ENCODE results near the gene UGT1A8.
"Not testable (repeated sequence)": the region's sequence is repeated elsewhere in the genome, so short reads cannot be mapped to it uniquely, and the experiment has no call there.

UGT1A8 gene

GRCh38 chr2:233654501-233654900 lies 37.1 kb downstream of the UGT1A8 start:
- no peaks in the 10 kb centered on the region for H4K20me1 ChIP-seq (ENCODE audit: low read depth, low read length)
- no peaks in the 10 kb centered on the region for H3K27me3 ChIP-seq (ENCODE audit: low read length)
- no peak overlapping the region for H3K9ac ChIP-seq (ENCODE audit: low read length)
- no peak overlapping the region for H3K4me2 ChIP-seq (ENCODE audit: low read depth, low read length, poor library complexity, severe bottlenecking)
- H3K79me2 ChIP-seq (ENCODE audit: insufficient read depth, low read length) = no peaks in the 10 kb centered on the region
- no peaks in the 10 kb centered on the region for H3K9me3 ChIP-seq (ENCODE audit: insufficient read depth, low read length)
- no peaks in the 10 kb centered on the region for H3F3A ChIP-seq (ENCODE audit: insufficient read depth)
- no peak overlapping the region for H3K27ac ChIP-seq (ENCODE audit: low read depth, low read length)
- H3K36me3 ChIP-seq (ENCODE audit: low read length) = no peaks in the 10 kb centered on the region; the same call in 1 of the 2 replicates
- H2AFZ ChIP-seq (ENCODE audit: low read depth, low read length, severe bottlenecking) = no peak overlapping the region
- no peak overlapping the region for H3K4me3 ChIP-seq (ENCODE audit: insufficient read depth, low read length, poor library complexity, severe bottlenecking)
- TF ChIP-seq CTCF (IDR thresholded peaks at IDR 0.05; ENCODE audit: insufficient read depth, low read length, poor library complexity, severe bottlenecking) (no peak), EZH2phosphoT487 (conservative IDR thresholded peaks at IDR 0.05; ENCODE audit: low read length) (no peak)
- no peaks in the 10 kb centered on the region for H3K9me2 ChIP-seq (replicated peaks; ENCODE audit: insufficient read depth, low read length)

DNA sequence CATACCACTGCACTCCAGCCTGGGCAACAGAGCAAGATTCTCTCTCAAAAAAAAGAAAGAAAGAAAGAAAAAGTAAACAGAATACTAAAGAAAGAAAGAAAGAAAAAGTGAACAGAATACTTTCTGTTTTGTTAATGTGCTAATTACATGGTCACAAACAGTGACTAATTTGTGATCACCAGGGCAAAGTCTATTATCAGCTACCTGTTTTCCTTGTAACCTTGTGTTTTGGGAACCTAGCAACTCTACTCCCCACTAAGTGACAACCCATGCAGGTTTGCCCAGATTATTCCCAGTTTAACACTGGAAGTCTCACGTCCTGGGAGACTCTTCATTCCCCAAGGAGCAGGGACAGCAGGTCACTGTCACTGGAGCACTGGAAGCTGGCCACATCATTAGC lies 37.6 kb downstream of the UGT1A8 start:
- H4K20me1 ChIP-seq (ENCODE audit: low read depth, low read length) = no peaks in the 10 kb centered on the region
- no peak overlapping the region for H3K4me3 ChIP-seq (ENCODE audit: insufficient read depth, low read length, poor library complexity, severe bottlenecking)
- H3K27ac ChIP-seq (ENCODE audit: low read depth, low read length) = no peak overlapping the region
- no peak overlapping the region for H3K4me2 ChIP-seq (ENCODE audit: low read depth, low read length, poor library complexity, severe bottlenecking)
- no peaks in the 10 kb centered on the region for H3K79me2 ChIP-seq (ENCODE audit: insufficient read depth, low read length)
- H3F3A ChIP-seq (ENCODE audit: insufficient read depth) = no peaks in the 10 kb centered on the region
- H3K9ac ChIP-seq (ENCODE audit: low read length) = no peak overlapping the region
- H3K36me3 ChIP-seq (ENCODE audit: low read length) = no peaks in the 10 kb centered on the region
- no peaks in the 10 kb centered on the region for H3K9me3 ChIP-seq (ENCODE audit: insufficient read depth, low read length)
- no peaks in the 10 kb centered on the region for H3K9me2 ChIP-seq (replicated peaks; ENCODE audit: insufficient read depth, low read length)
- no peaks in the 10 kb centered on the region for H3K27me3 ChIP-seq (ENCODE audit: low read length)
- H2AFZ ChIP-seq (ENCODE audit: low read depth, low read length, severe bottlenecking) = no peak overlapping the region
- TF ChIP-seq CTCF (IDR thresholded peaks at IDR 0.05; ENCODE audit: insufficient read depth, low read length, poor library complexity, severe bottlenecking) (no peak), EZH2phosphoT487 (conservative IDR thresholded peaks at IDR 0.05; ENCODE audit: low read length) (no peak)

- not testable (repeated sequence) for H3K27ac ChIP-seq (ENCODE audit: low read depth, low read length); H3K4me3 ChIP-seq (ENCODE audit: insufficient read depth, low read length, poor library complexity, severe bottlenecking); H3K9ac ChIP-seq (ENCODE audit: low read length); H4K20me1 ChIP-seq (ENCODE audit: low read depth, low read length); H3K27me3 ChIP-seq (ENCODE audit: low read length); H3K36me3 ChIP-seq (ENCODE audit: low read length); H3K79me2 ChIP-seq (ENCODE audit: insufficient read depth, low read length); H3K9me2 ChIP-seq (replicated peaks; ENCODE audit: insufficient read depth, low read length); H3F3A ChIP-seq (ENCODE audit: insufficient read depth); H2AFZ ChIP-seq (ENCODE audit: low read depth, low read length, severe bottlenecking); H3K4me2 ChIP-seq (ENCODE audit: low read depth, low read length, poor library complexity, severe bottlenecking); H3K9me3 ChIP-seq (ENCODE audit: insufficient read depth, low read length)
Observed at GRCh38 chr2:233655943-233656342, 38.5 kb downstream of the UGT1A8 start.

DNA sequence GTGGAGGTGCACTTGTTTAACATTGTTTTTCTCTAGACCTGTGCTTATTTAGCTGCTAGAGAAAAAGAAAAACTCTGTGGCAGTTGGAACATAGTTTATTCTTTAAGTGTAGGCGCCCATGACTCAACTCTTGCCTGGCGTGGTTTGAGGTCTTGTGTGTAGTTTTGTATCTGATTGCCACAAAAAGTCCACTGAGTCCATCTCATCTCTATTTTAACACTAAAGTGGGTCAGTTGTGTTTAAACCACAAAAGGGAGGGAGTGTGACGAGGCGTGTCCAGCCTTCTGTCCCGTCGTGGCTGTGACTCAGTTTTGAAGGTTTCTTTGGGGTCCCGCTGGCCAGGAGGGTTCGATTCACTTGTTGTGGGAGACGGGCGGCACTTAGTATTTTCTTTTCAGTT lies 39.0 kb downstream of the UGT1A8 start:
- no peaks in the 10 kb centered on the region for H3K36me3 ChIP-seq (ENCODE audit: low read length)
- H2AFZ ChIP-seq (ENCODE audit: low read depth, low read length, severe bottlenecking) = no peak overlapping the region
- H3K4me2 ChIP-seq (ENCODE audit: low read depth, low read length, poor library complexity, severe bottlenecking) = no peak overlapping the region
- TF ChIP-seq CTCF (IDR thresholded peaks at IDR 0.05; ENCODE audit: insufficient read depth, low read length, poor library complexity, severe bottlenecking) = no peak
- no peak for TF ChIP-seq EZH2phosphoT487 (conservative IDR thresholded peaks at IDR 0.05; ENCODE audit: low read length)
- no peak overlapping the region for H3K9ac ChIP-seq (ENCODE audit: low read length)
- H3K9me3 ChIP-seq (ENCODE audit: insufficient read depth, low read length) = no peaks in the 10 kb centered on the region
- no peaks in the 10 kb centered on the region for H3K27me3 ChIP-seq (ENCODE audit: low read length)
- H3F3A ChIP-seq (ENCODE audit: insufficient read depth) = no peaks in the 10 kb centered on the region
- no peaks in the 10 kb centered on the region for H3K9me2 ChIP-seq (replicated peaks; ENCODE audit: insufficient read depth, low read length)
- no peak overlapping the region for H3K27ac ChIP-seq (ENCODE audit: low read depth, low read length)
- no peak overlapping the region for H3K4me3 ChIP-seq (ENCODE audit: insufficient read depth, low read length, poor library complexity, severe bottlenecking)
- no peaks in the 10 kb centered on the region for H3K79me2 ChIP-seq (ENCODE audit: insufficient read depth, low read length)
- no peaks in the 10 kb centered on the region for H4K20me1 ChIP-seq (ENCODE audit: low read depth, low read length)

Measured in SU-DHL-6 (cell line).